HCT116 (cell line): ENCODE measurements around the gene EPS15. TPM values are rescaled to one million over a fixed set of nuclear protein-coding genes. Genes with fewer than 3 reads are reported as not detected.

Experiments
- ATAC-seq: fragments of 200-7000 bp; cut with Tn5 transposase; 2 replicates; pipeline ENCODE4 v1.9.1; 2020; ENCODE audit warnings: mild to moderate bottlenecking, moderate library complexity
- BruUV-seq: library from RNA; stranded (reverse); fragments of 400-500 nt; replicated peaks from 2 replicates; lab custom pipeline; 2021; lab: Mats Ljungman, UMichigan
- CTCF ChIA-PET: fragments of 300-600 bp; sonication (Branson Sonifier 250); formaldehyde crosslinking; loops from one replicate; lab custom pipeline; 2021; ENCODE audit warnings: antibody characterized with exemption; lab: Charles Lee
- POLR2A ChIA-PET: fragments of 300-600, 350-600 bp; sonication (Branson Sonifier 250); formaldehyde crosslinking; loops from one replicate; lab custom pipeline; 2021; ENCODE audit warnings: antibody characterized with exemption; lab: Charles Lee
- RAD21 ChIA-PET, 2 experiments: fragments of 300-600 bp; sonication (Branson Sonifier 250); formaldehyde crosslinking; loops; one replicate each; lab custom pipeline; 2023; ENCODE audit warnings: low total read pairs in 2 of 2; ENCODE audit not compliant: uncharacterized antibody in 2 of 2, unreplicated experiment in 2 of 2, low non-redundant PET in 1 of 2; lab: Charles Lee
- DNase-seq: peaks from one replicate; pipeline ENCODE4 v3.0.0-alpha.2; 2010; ENCODE audit warnings: low read depth, low spot score
- H2AFZ ChIP-seq: fragments of 200-600 bp; shearing (Covaris generic), sonication (generic); 2 replicates; pipeline ENCODE4 v1.6.1; 2017; ENCODE audit warnings: low read depth, mixed run types, mixed read lengths, antibody characterized with exemption, low read length; ENCODE audit not compliant: poor library complexity, severe bottlenecking
- H3K27ac ChIP-seq: 2 replicates; pipeline ENCODE4 v1.5.1; 2012; ENCODE audit warnings: low read depth, low read length
- H3K27me3 ChIP-seq: fragments of 200-600 bp; sonication (generic); 2 replicates; pipeline ENCODE4 v1.6.1; 2016; ENCODE audit warnings: mixed run types, low read length, mixed read lengths; ENCODE audit not compliant: insufficient read depth
- H3K36me3 ChIP-seq, 2 experiments: fragments of 200-500 bp in 1 of 2; fragments of 200-600 bp in 1 of 2; sonication (Bioruptor generic) in 1 of 2; sonication (generic) in 1 of 2; 2 replicates each; pipeline versions ENCODE4 v1.5.1 to v1.6.1; 2014 to 2016; ENCODE audit warnings: low read length in 2 of 2, inconsistent platforms in 1 of 2, mixed read lengths in 1 of 2, mixed run types in 1 of 2; ENCODE audit not compliant: insufficient read depth in 2 of 2, control insufficient read depth in 1 of 2
- H3K4me1 ChIP-seq, 2 experiments: fragments of 200-600 bp in 1 of 2; sonication (generic) in 1 of 2; 2 replicates each; pipeline versions ENCODE4 v1.5.1 to v1.6.1; 2012 to 2017; ENCODE audit warnings: low read length in 2 of 2, inconsistent platforms in 1 of 2, mild to moderate bottlenecking in 1 of 2, mixed read lengths in 1 of 2, mixed run types in 1 of 2, moderate library complexity in 1 of 2; ENCODE audit not compliant: insufficient read depth in 2 of 2, control insufficient read depth in 1 of 2
- H3K4me2 ChIP-seq: fragments of 200-600 bp; sonication (generic); 2 replicates; pipeline ENCODE4 v1.6.1; 2017; ENCODE audit warnings: mixed run types, low read length, mixed read lengths
- H3K4me3 ChIP-seq, 2 experiments: fragments of 200-600 bp in 1 of 2; sonication (generic) in 1 of 2; replicated peaks in 1 of 2; 2 replicates each; pipeline ENCODE4 v1.5.1; 2011 to 2016; ENCODE audit warnings: low read length in 2 of 2, control low read depth in 1 of 2, low read depth in 1 of 2, mild to moderate bottlenecking in 1 of 2, mixed read lengths in 1 of 2, mixed run types in 1 of 2
- H3K79me2 ChIP-seq: fragments of 200-600 bp; sonication (generic); 2 replicates; pipeline ENCODE4 v1.6.1; 2017; ENCODE audit warnings: mild to moderate bottlenecking, mixed run types, low read length, moderate library complexity, mixed read lengths; ENCODE audit not compliant: insufficient read depth
- H3K9ac ChIP-seq: fragments of 200-600 bp; sonication (generic); 2 replicates; pipeline ENCODE4 v1.6.1; 2016; ENCODE audit warnings: low read length, mixed read lengths
- H3K9me2 ChIP-seq: fragments of 200-600 bp; sonication (generic), shearing (Covaris generic); 2 replicates; pipeline ENCODE4 v1.6.1; 2017; ENCODE audit warnings: mixed run types, mild to moderate bottlenecking, moderate library complexity; ENCODE audit not compliant: insufficient read depth
- H3K9me3 ChIP-seq, 2 experiments: fragments of 200-500 bp in 1 of 2; fragments of 200-600 bp in 1 of 2; sonication (Bioruptor generic) in 1 of 2; sonication (generic) in 1 of 2; 2 replicates each; pipeline ENCODE4 v1.6.1; 2014 to 2017; ENCODE audit warnings: low read length in 2 of 2, mixed read lengths in 2 of 2, inconsistent platforms in 1 of 2, low read depth in 1 of 2, mild to moderate bottlenecking in 1 of 2, mixed run types in 1 of 2, moderate library complexity in 1 of 2; ENCODE audit not compliant: control insufficient read depth in 1 of 2, insufficient read depth in 1 of 2
- H4K20me1 ChIP-seq: fragments of 200-600 bp; sonication (generic), shearing (Covaris generic); 2 replicates; pipeline ENCODE4 v1.6.1; 2017; ENCODE audit warnings: mixed run types, mild to moderate bottlenecking, moderate library complexity; ENCODE audit not compliant: insufficient read depth
- ATF3 ChIP-seq: IDR thresholded peaks from 2 replicates; pipeline ENCODE4 v1.6.1; 2012
- CEBPB ChIP-seq: IDR thresholded peaks from 2 replicates; pipeline ENCODE4 v1.6.1; 2012; ENCODE audit warnings: low read depth
- ELF1 ChIP-seq: IDR thresholded peaks from 2 replicates; pipeline ENCODE4 v1.6.1; 2012; ENCODE audit warnings: low read depth, borderline replicate concordance
- EZH2phosphoT487 ChIP-seq: fragments of 200-600 bp; IDR thresholded peaks from 2 replicates; pipeline ENCODE4 v1.6.1; 2018; ENCODE audit warnings: antibody characterized with exemption, borderline replicate concordance
- FOSL1 ChIP-seq: IDR thresholded peaks from 2 replicates; pipeline ENCODE4 v1.6.1; 2012; ENCODE audit warnings: low read depth
- MAX ChIP-seq: IDR thresholded peaks from 2 replicates; pipeline ENCODE4 v1.6.1; 2012
- RAD21 ChIP-seq: IDR thresholded peaks from 2 replicates; pipeline ENCODE4 v1.6.1; 2012; ENCODE audit warnings: low read depth, mild to moderate bottlenecking
- SIN3A ChIP-seq: IDR thresholded peaks from 2 replicates; pipeline ENCODE4 v1.6.1; 2012; ENCODE audit warnings: low read depth
- SP1 ChIP-seq: IDR thresholded peaks from 2 replicates; pipeline ENCODE4 v1.6.1; 2012; ENCODE audit warnings: low read depth
- ZBTB33 ChIP-seq: IDR thresholded peaks from 2 replicates; pipeline ENCODE4 v1.6.1; 2011; ENCODE audit warnings: mild to moderate bottlenecking, low read length, moderate library complexity; ENCODE audit not compliant: insufficient replicate concordance; ENCODE audit errors: extremely low read depth
- intact Hi-C: fragments of 100-400 bp; cut with micrococcal nuclease; formaldehyde crosslinking; loops from 2 replicates; pipeline ENCODE4 v1.10.0; 2022
- total RNA-seq: library from RNA; stranded (reverse); gene quantifications from one replicate; pipeline ENCODE4 v1.2.1, GENCODE V29; 2021; ENCODE audit not compliant: unreplicated experiment

Gene EPS15
- total RNA-seq, 1 experiment from 2014 or later: 41.2 TPM

- Histone ChIP-seq H3K79me2 (peaks cover 41% of the 10 kb centered on the region), H3K4me3 (no peak overlapping the region), H2AFZ (no peak overlapping the region), H3K9me3 (no peaks in the 10 kb centered on the region), H3K9ac (no peak overlapping the region), H3K27me3 (no peaks in the 10 kb centered on the region), H3K4me2 (no peak overlapping the region), H3K4me1 (no peaks in the 10 kb centered on the region), H3K27ac (no peak overlapping the region), H3K36me3 (no peaks in the 10 kb centered on the region), H4K20me1 (no peaks in the 10 kb centered on the region), H3K9me2 (no peaks in the 10 kb centered on the region)
- CTCF ChIA-PET: no interaction called here
- TF ChIP-seq SIN3A (no peak), MAX (no peak), FOSL1 (no peak), RAD21 (no peak), CEBPB (no peak), ELF1 (no peak), EZH2phosphoT487 (no peak), ZBTB33 (no peak), ATF3 (no peak), SP1 (no peak)
- ATAC-seq (no peak), DNase-seq (no peak)
- POLR2A ChIA-PET: no interaction called here
- no TSS peak for BruUV-seq
- intact Hi-C loops: no loop called here
- RAD21 ChIA-PET: no interaction called here
Measured at GRCh38 chr1:51499694-51500093, 19.4 kb downstream of the EPS15 start.
